HepG2 (cell line): ENCODE results near the gene KLK11. TPM values are rescaled to one million over a fixed set of nuclear protein-coding genes. Genes with fewer than 3 reads are reported as not detected.

ENCODE experiments used
- ATAC-seq: fragments of 200-7000 bp; cut with Tn5 transposase; 3 replicates; pipeline ENCODE4 v1.9.1; 2020; ENCODE audit warnings: mild to moderate bottlenecking, moderate library complexity
- BruUV-seq: library from RNA; stranded (reverse); fragments of 400-500 nt; replicated peaks from 2 replicates; lab custom pipeline; 2021; lab: Mats Ljungman, UMichigan
- CTCF ChIA-PET: fragments of 300-600 bp; formaldehyde crosslinking; extraction: SDS; loops from one replicate; lab custom pipeline; 2021; ENCODE audit warnings: low total read pairs, inconsistent platforms, low intra/inter-chr PET ratio; lab: Yijun Ruan, JAX
- POLR2A ChIA-PET: fragments of 350-600 bp; sonication (Branson Sonifier 250); formaldehyde crosslinking; loops from one replicate; lab custom pipeline; 2020; ENCODE audit warnings: antibody characterized with exemption, inconsistent platforms; lab: Yijun Ruan, JAX
- DNase-seq: peaks from one replicate; pipeline ENCODE4 v3.0.0-alpha.2; 2015; ENCODE audit warnings: low spot score
- FAIRE-seq: peaks from 3 replicates; lab custom pipeline; 2011; peaks lifted over from hg19 to GRCh38; lab: Jason Lieb, UNC
- H2AFZ ChIP-seq: one replicate; pipeline ENCODE4 v1.6.1; 2011; ENCODE audit warnings: low read length, inconsistent platforms
- H3K27ac ChIP-seq: fragments of 300-600 bp; 3 replicates; pipeline ENCODE4 v1.8.0; 2011; ENCODE audit warnings: mixed run types, mild to moderate bottlenecking, mixed read lengths, low read length, inconsistent platforms; ENCODE audit not compliant: insufficient read depth; ENCODE audit errors: extremely low read length
- H3K27me3 ChIP-seq, 2 experiments: fragments of 200-600 bp in 1 of 2; 2 replicates in 1 of 2; 3 replicates in 1 of 2; pipeline versions ENCODE4 v1.6.0 to v1.8.0; 2011; ENCODE audit warnings: low read length in 2 of 2, mild to moderate bottlenecking in 2 of 2, moderate library complexity in 2 of 2, inconsistent platforms in 1 of 2; ENCODE audit not compliant: insufficient read depth in 2 of 2, control insufficient read depth in 1 of 2
- H3K36me3 ChIP-seq, 2 experiments: fragments of 200-600 bp in 1 of 2; replicated peaks in 1 of 2; 2 replicates in 1 of 2; 3 replicates in 1 of 2; pipeline versions ENCODE4 v1.5.1 to v1.8.0; 2011; ENCODE audit warnings: low read length in 2 of 2, inconsistent platforms in 1 of 2; ENCODE audit not compliant: insufficient read depth in 2 of 2, control insufficient read depth in 1 of 2
- H3K4me1 ChIP-seq: 2 replicates; pipeline ENCODE4 v1.5.1; 2012; ENCODE audit warnings: low read length, inconsistent platforms; ENCODE audit not compliant: insufficient read depth
- H3K4me2 ChIP-seq: 2 replicates; pipeline ENCODE4 v1.6.0; 2011; ENCODE audit warnings: low read depth, low read length, inconsistent platforms
- H3K4me3 ChIP-seq, 3 experiments: fragments of 200-600 bp in 1 of 3; sonication (generic), shearing (Covaris generic) in 1 of 3; replicated peaks in 1 of 3; 2 replicates each; pipeline ENCODE4 v1.5.1; 2011 to 2016; ENCODE audit warnings: low read length in 3 of 3, inconsistent platforms in 2 of 3, low read depth in 2 of 3, mild to moderate bottlenecking in 2 of 3, control low read depth in 1 of 3, mixed read lengths in 1 of 3; ENCODE audit not compliant: insufficient read depth in 1 of 3
- H3K79me2 ChIP-seq: one replicate; pipeline ENCODE4 v1.6.1; 2011; ENCODE audit warnings: low read length, inconsistent platforms; ENCODE audit not compliant: insufficient read depth
- H3K9ac ChIP-seq: 2 replicates; pipeline ENCODE4 v1.6.0; 2011; ENCODE audit warnings: mild to moderate bottlenecking, low read depth, low read length, inconsistent platforms; ENCODE audit not compliant: insufficient read depth
- H3K9me3 ChIP-seq: 2 replicates; pipeline ENCODE4 v1.5.1; 2012; ENCODE audit warnings: mild to moderate bottlenecking, low read length
- H4K20me1 ChIP-seq: 2 replicates; pipeline ENCODE4 v1.6.0; 2011; ENCODE audit warnings: inconsistent platforms, mild to moderate bottlenecking, low read length, moderate library complexity; ENCODE audit not compliant: insufficient read depth
- ARID3A ChIP-seq: IDR thresholded peaks from 2 replicates; pipeline ENCODE4 v1.6.1; 2012; ENCODE audit warnings: low read depth, low read length, improper control_type of control experiment
- BCL6 ChIP-seq: IDR thresholded peaks from 2 replicates; pipeline ENCODE4 v1.6.1; 2016; ENCODE audit warnings: missing genetic modification reagents, missing compliant biosample characterization
- NKX3-1 ChIP-seq: sonication (generic); formaldehyde crosslinking; IDR thresholded peaks from 2 replicates; pipeline ENCODE4 v1.5.0; 2020; ENCODE audit warnings: missing genetic modification reagents
- RFXAP ChIP-seq: sonication (generic); formaldehyde crosslinking; IDR thresholded peaks from 2 replicates; pipeline ENCODE4 v1.4.0; 2020; ENCODE audit warnings: missing genetic modification reagents, borderline replicate concordance
- SALL2 ChIP-seq: sonication (generic); formaldehyde crosslinking; IDR thresholded peaks from 2 replicates; pipeline ENCODE4 v1.8.1; 2023; ENCODE audit warnings: mild to moderate bottlenecking, missing genetic modification reagents, inconsistent platforms
- ZMYM3 ChIP-seq: sonication (generic); formaldehyde crosslinking; IDR thresholded peaks from 2 replicates; pipeline ENCODE4 v1.5.1; 2020; ENCODE audit warnings: mild to moderate bottlenecking, missing genetic modification reagents
- ZNF12 ChIP-seq: sonication (generic); formaldehyde crosslinking; IDR thresholded peaks from 2 replicates; pipeline ENCODE4 v1.5.0; 2020; ENCODE audit warnings: missing genetic modification reagents
- ZNF772 ChIP-seq: sonication (generic); formaldehyde crosslinking; IDR thresholded peaks from 2 replicates; pipeline ENCODE4 v1.5.0; 2020; ENCODE audit warnings: mild to moderate bottlenecking, missing genetic modification reagents
- WGBS: methylation state at CpG from one replicate; pipeline ENCODE4 v1.1.6; 2017; ENCODE audit warnings: low lambda C conversion rate; 5-methylcytosine and 5-hydroxymethylcytosine counted together
- in situ Hi-C: cut with HindIII; loops from 2 replicates; pipeline ENCODE4 v1.10.0; 2017; ENCODE audit warnings: low pct_unique_long_range_greater_than_20kb; ENCODE audit not compliant: extremely low pct_ligation_motif_present
- intact Hi-C: fragments of 100-400 bp; cut with micrococcal nuclease; formaldehyde crosslinking; loops from one replicate; pipeline ENCODE4 v1.10.0; 2022; ENCODE audit not compliant: unreplicated experiment
- polyA plus RNA-seq, 8 experiments: library from polyadenylated mRNA; depleted of rRNA in 3 of 8; stranded (reverse) in 7 of 8; unstranded in 1 of 8; fragments of >200 nt; fragmentation: Illumina TruSeq in 4 of 8; extraction: Trizol in 4 of 8; gene quantifications; 2 replicates each; pipeline versions ENCODE4 v1.2.1 to v1.2.3, GENCODE V29; 2011 to 2016; ENCODE audit warnings: low read depth in 4 of 8, missing spikeins in 1 of 8, mixed read lengths in 1 of 8; ENCODE audit not compliant: insufficient read depth in 1 of 8
- total RNA-seq, 5 experiments: library from RNA; depleted of rRNA; stranded (reverse); fragments of >200 nt; fragmentation: Illumina TruSeq; extraction: Trizol; gene quantifications; 2 replicates each; pipeline ENCODE4 v1.2.3, GENCODE V29; 2016; ENCODE audit warnings: low read depth in 1 of 5

KLK11 gene
- total and polyA plus RNA-seq, 2 of the 13 experiments (the other 11 are each of a cell fraction or from before 2014, with no cell fraction given): not detected

GRCh38 chr19:51012661-51013190, 13.7 kb downstream of the KLK11 start:
- Histone ChIP-seq H4K20me1 (no peaks in the 10 kb centered on the region), H3K4me1 (no peaks in the 10 kb centered on the region), H3K27me3 (peaks cover 1 to 16% of the 10 kb centered on the region in 2 experiments; a peak in 3 of 5 replicates), H3K4me3 (no peak overlapping the region), H3K36me3 (no peaks in the 10 kb centered on the region), H3K4me2 (no peak overlapping the region), H3K9ac (no peak overlapping the region), H2AFZ (no peak overlapping the region), H3K27ac (no peak overlapping the region), H3K79me2 (no peaks in the 10 kb centered on the region), H3K9me3 (no peaks in the 10 kb centered on the region)
- no TSS peak for BruUV-seq
- FAIRE-seq (no peak), ATAC-seq (no peak), DNase-seq (no peak)
- no peak for TF ChIP-seq RFXAP (CRISPR knock-in tag)
- no peak for TF ChIP-seq ZMYM3 (CRISPR knock-in tag)
- TF ChIP-seq BCL6 (CRISPR knock-in tag): no peak
- TF ChIP-seq ZNF772 (CRISPR knock-in tag): no peak
- TF ChIP-seq ZNF12 (CRISPR knock-in tag): no peak
- no peak for TF ChIP-seq ARID3A
- TF ChIP-seq NKX3-1: no peak
- no peak for TF ChIP-seq SALL2 (CRISPR knock-in tag)
- WGBS: 10% methylated on average over 12 of the region's 12 CpGs
- ChIA-PET CTCF (no interaction called here), POLR2A (no interaction called here)
- intact Hi-C loops (loop anchor here (10.0 kb wide), 1 partner anchor 78 kb away; no protein-coding TSS in a partner anchor), in situ Hi-C loops (no loop called here)
